ENCODE measurements around the gene DLGAP1.

The DLGAP1 gene

GRCh38 chr18:3877678-3878077 lies 577.4 kb downstream of the DLGAP1 start:
- no peak overlapping the region for H2BK15ac ChIP-seq (replicated peaks; ENCODE audit: low read depth)

GRCh38 chr18:3875961-3876360 lies 579.1 kb downstream of the DLGAP1 start:
- no peak overlapping the region for H3K27ac ChIP-seq (ENCODE audit: low read depth, low read length)
- no CpG with 5 or more reads among the region's 2 CpGs for WGBS (ENCODE audit: extremely low coverage, insufficient coverage, low lambda C conversion rate)
- H3K4me2 ChIP-seq (ENCODE audit: low read length) = no peak overlapping the region
- no peaks in the 10 kb centered on the region for H3K79me1 ChIP-seq (ENCODE audit: low read length)
- H4K5ac ChIP-seq (ENCODE audit: low read length) = no peak overlapping the region
- H3K9ac ChIP-seq (ENCODE audit: low read length) = no peak overlapping the region
- H3K23ac ChIP-seq (ENCODE audit: low read length) = no peak overlapping the region
- H2BK120ac ChIP-seq (ENCODE audit: low read depth, low read length) = no peak overlapping the region
- no peak overlapping the region for H3K56ac ChIP-seq (ENCODE audit: low read length)
- H2BK5ac ChIP-seq (ENCODE audit: low read length) = no peak overlapping the region
- no peak for DNase-seq
- no peak overlapping the region for H2AK5ac ChIP-seq (ENCODE audit: low read length)
- H2BK15ac ChIP-seq (replicated peaks; ENCODE audit: low read depth) = no peak overlapping the region
- no peak overlapping the region for H3K4ac ChIP-seq (ENCODE audit: low read depth, low read length)
- no peak overlapping the region for H4K8ac ChIP-seq (ENCODE audit: low read depth, low read length)
- no peaks in the 10 kb centered on the region for H3K79me2 ChIP-seq (ENCODE audit: control insufficient read depth, insufficient read depth, low read length)
- no peaks in the 10 kb centered on the region for H3K27me3 ChIP-seq (ENCODE audit: insufficient read depth, low read length, poor library complexity)
- H3K36me3 ChIP-seq (ENCODE audit: control insufficient read depth, insufficient read depth, low read length) = no peaks in the 10 kb centered on the region
- no peak overlapping the region for H3K18ac ChIP-seq (ENCODE audit: low read length)
- no peaks in the 10 kb centered on the region for H3K4me1 ChIP-seq (ENCODE audit: control insufficient read depth, low read depth, low read length)
- H3K4me3 ChIP-seq (ENCODE audit: low read length) = no peak overlapping the region

More at GRCh38 chr18:3877678-3878077, 577.4 kb downstream of the DLGAP1 start:
- Histone ChIP-seq H3K79me2 (ENCODE audit: control insufficient read depth, insufficient read depth, low read length) (no peaks in the 10 kb centered on the region), H4K8ac (ENCODE audit: low read depth, low read length) (no peak overlapping the region), H3K23ac (ENCODE audit: low read length) (no peak overlapping the region), H3K79me1 (ENCODE audit: low read length) (no peaks in the 10 kb centered on the region), H3K18ac (ENCODE audit: low read length) (no peak overlapping the region), H3K4me1 (ENCODE audit: control insufficient read depth, low read depth, low read length) (no peaks in the 10 kb centered on the region), H2BK120ac (ENCODE audit: low read depth, low read length) (no peak overlapping the region), H3K56ac (ENCODE audit: low read length) (no peak overlapping the region), H3K4ac (ENCODE audit: low read depth, low read length) (no peak overlapping the region), H3K36me3 (ENCODE audit: control insufficient read depth, insufficient read depth, low read length) (no peaks in the 10 kb centered on the region), H2AK5ac (ENCODE audit: low read length) (no peak overlapping the region), H3K27ac (ENCODE audit: low read depth, low read length) (no peak overlapping the region), H2BK5ac (ENCODE audit: low read length) (no peak overlapping the region), H3K4me2 (ENCODE audit: low read length) (no peak overlapping the region), H3K27me3 (ENCODE audit: insufficient read depth, low read length, poor library complexity) (no peaks in the 10 kb centered on the region), H3K9ac (ENCODE audit: low read length) (no peak overlapping the region), H4K5ac (ENCODE audit: low read length) (no peak overlapping the region), H3K4me3 (ENCODE audit: low read length) (no peak overlapping the region)
- DNase-seq = no peak
- WGBS (ENCODE audit: extremely low coverage, insufficient coverage, low lambda C conversion rate) = no CpG with 5 or more reads among the region's 2 CpGs

GRCh38 chr18:3875376-3875775 lies 579.7 kb downstream of the DLGAP1 start:
- no peak overlapping the region for H3K23ac ChIP-seq (ENCODE audit: low read length)
- H3K9ac ChIP-seq (ENCODE audit: low read length) = no peak overlapping the region
- H2AK5ac ChIP-seq (ENCODE audit: low read length) = no peak overlapping the region
- no peak overlapping the region for H3K4me2 ChIP-seq (ENCODE audit: low read length)
- H4K5ac ChIP-seq (ENCODE audit: low read length) = no peak overlapping the region
- WGBS (ENCODE audit: extremely low coverage, insufficient coverage, low lambda C conversion rate) = no CpG with 5 or more reads among the region's 2 CpGs
- H3K79me1 ChIP-seq (ENCODE audit: low read length) = no peaks in the 10 kb centered on the region
- H3K4ac ChIP-seq (ENCODE audit: low read depth, low read length) = no peak overlapping the region
- H2BK5ac ChIP-seq (ENCODE audit: low read length) = no peak overlapping the region
- no peak for DNase-seq
- H3K56ac ChIP-seq (ENCODE audit: low read length) = no peak overlapping the region
- no peak overlapping the region for H2BK15ac ChIP-seq (replicated peaks; ENCODE audit: low read depth)
- H3K4me3 ChIP-seq (ENCODE audit: low read length) = no peak overlapping the region
- H3K27ac ChIP-seq (ENCODE audit: low read depth, low read length) = no peak overlapping the region
- H3K4me1 ChIP-seq (ENCODE audit: control insufficient read depth, low read depth, low read length) = no peaks in the 10 kb centered on the region
- no peak overlapping the region for H3K18ac ChIP-seq (ENCODE audit: low read length)
- H4K8ac ChIP-seq (ENCODE audit: low read depth, low read length) = no peak overlapping the region
- no peak overlapping the region for H2BK120ac ChIP-seq (ENCODE audit: low read depth, low read length)
- H3K27me3 ChIP-seq (ENCODE audit: insufficient read depth, low read length, poor library complexity) = no peaks in the 10 kb centered on the region
- no peaks in the 10 kb centered on the region for H3K36me3 ChIP-seq (ENCODE audit: control insufficient read depth, insufficient read depth, low read length)
- H3K79me2 ChIP-seq (ENCODE audit: control insufficient read depth, insufficient read depth, low read length) = no peaks in the 10 kb centered on the region

- Histone ChIP-seq H4K5ac (ENCODE audit: low read length) (no peak overlapping the region), H3K23ac (ENCODE audit: low read length) (no peak overlapping the region), H3K36me3 (ENCODE audit: control insufficient read depth, insufficient read depth, low read length) (no peaks in the 10 kb centered on the region), H2BK120ac (ENCODE audit: low read depth, low read length) (no peak overlapping the region), H3K79me1 (ENCODE audit: low read length) (no peaks in the 10 kb centered on the region), H3K27ac (ENCODE audit: low read depth, low read length) (no peak overlapping the region), H3K4me2 (ENCODE audit: low read length) (no peak overlapping the region), H2BK5ac (ENCODE audit: low read length) (no peak overlapping the region), H3K4me1 (ENCODE audit: control insufficient read depth, low read depth, low read length) (no peaks in the 10 kb centered on the region), H3K9ac (ENCODE audit: low read length) (no peak overlapping the region), H3K56ac (ENCODE audit: low read length) (no peak overlapping the region), H3K4ac (ENCODE audit: low read depth, low read length) (no peak overlapping the region), H2AK5ac (ENCODE audit: low read length) (no peak overlapping the region), H3K18ac (ENCODE audit: low read length) (no peak overlapping the region), H3K79me2 (ENCODE audit: control insufficient read depth, insufficient read depth, low read length) (no peaks in the 10 kb centered on the region), H4K8ac (ENCODE audit: low read depth, low read length) (no peak overlapping the region), H3K4me3 (ENCODE audit: low read length) (no peak overlapping the region), H2BK15ac (replicated peaks; ENCODE audit: low read depth) (no peak overlapping the region), H3K27me3 (ENCODE audit: insufficient read depth, low read length, poor library complexity) (no peaks in the 10 kb centered on the region)
- no peak for DNase-seq
- WGBS (ENCODE audit: extremely low coverage, insufficient coverage, low lambda C conversion rate) = no CpG with 5 or more reads among the region's 3 CpGs
These were observed 580.5 kb downstream of the DLGAP1 start for GRCh38 chr18:3874581-3874980.

GRCh38 chr18:3874125-3874524 lies 581.0 kb downstream of the DLGAP1 start:
- no peak overlapping the region for H2BK5ac ChIP-seq (ENCODE audit: low read length)
- H3K4me1 ChIP-seq (ENCODE audit: control insufficient read depth, low read depth, low read length) = no peaks in the 10 kb centered on the region
- H2AK5ac ChIP-seq (ENCODE audit: low read length) = no peak overlapping the region
- DNase-seq = no peak
- H3K27ac ChIP-seq (ENCODE audit: low read depth, low read length) = no peak overlapping the region
- H3K56ac ChIP-seq (ENCODE audit: low read length) = no peak overlapping the region
- no peak overlapping the region for H3K4ac ChIP-seq (ENCODE audit: low read depth, low read length)
- H3K18ac ChIP-seq (ENCODE audit: low read length) = no peak overlapping the region
- H3K4me2 ChIP-seq (ENCODE audit: low read length) = no peak overlapping the region
- H2BK15ac ChIP-seq (replicated peaks; ENCODE audit: low read depth) = no peak overlapping the region
- H3K36me3 ChIP-seq (ENCODE audit: control insufficient read depth, insufficient read depth, low read length) = no peaks in the 10 kb centered on the region
- H3K79me1 ChIP-seq (ENCODE audit: low read length) = no peaks in the 10 kb centered on the region
- no peaks in the 10 kb centered on the region for H3K79me2 ChIP-seq (ENCODE audit: control insufficient read depth, insufficient read depth, low read length)
- no CpG with 5 or more reads among the region's 7 CpGs for WGBS (ENCODE audit: extremely low coverage, insufficient coverage, low lambda C conversion rate)
- no peak overlapping the region for H4K8ac ChIP-seq (ENCODE audit: low read depth, low read length)
- H2BK120ac ChIP-seq (ENCODE audit: low read depth, low read length) = no peak overlapping the region
- H3K23ac ChIP-seq (ENCODE audit: low read length) = no peak overlapping the region
- no peak overlapping the region for H3K9ac ChIP-seq (ENCODE audit: low read length)
- no peak overlapping the region for H3K4me3 ChIP-seq (ENCODE audit: low read length)
- H3K27me3 ChIP-seq (ENCODE audit: insufficient read depth, low read length, poor library complexity) = no peaks in the 10 kb centered on the region
- H4K5ac ChIP-seq (ENCODE audit: low read length) = no peak overlapping the region

GRCh38 chr18:3873698-3874097 lies 581.4 kb downstream of the DLGAP1 start:
- Histone ChIP-seq H3K23ac (ENCODE audit: low read length) (no peak overlapping the region), H3K9ac (ENCODE audit: low read length) (no peak overlapping the region), H3K18ac (ENCODE audit: low read length) (no peak overlapping the region), H3K27me3 (ENCODE audit: insufficient read depth, low read length, poor library complexity) (no peaks in the 10 kb centered on the region), H3K27ac (ENCODE audit: low read depth, low read length) (no peak overlapping the region), H4K8ac (ENCODE audit: low read depth, low read length) (no peak overlapping the region), H3K4me3 (ENCODE audit: low read length) (no peak overlapping the region), H4K5ac (ENCODE audit: low read length) (no peak overlapping the region), H3K4me1 (ENCODE audit: control insufficient read depth, low read depth, low read length) (peaks cover 1% of the 10 kb centered on the region), H3K79me1 (ENCODE audit: low read length) (no peaks in the 10 kb centered on the region), H3K4me2 (ENCODE audit: low read length) (no peak overlapping the region), H3K36me3 (ENCODE audit: control insufficient read depth, insufficient read depth, low read length) (no peaks in the 10 kb centered on the region), H3K79me2 (ENCODE audit: control insufficient read depth, insufficient read depth, low read length) (no peaks in the 10 kb centered on the region), H2BK15ac (replicated peaks; ENCODE audit: low read depth) (no peak overlapping the region), H2BK5ac (ENCODE audit: low read length) (no peak overlapping the region), H3K4ac (ENCODE audit: low read depth, low read length) (no peak overlapping the region), H2BK120ac (ENCODE audit: low read depth, low read length) (no peak overlapping the region), H3K56ac (ENCODE audit: low read length) (no peak overlapping the region), H2AK5ac (ENCODE audit: low read length) (no peak overlapping the region)
- DNase-seq = no peak
- no CpG with 5 or more reads among the region's 1 CpG for WGBS (ENCODE audit: extremely low coverage, insufficient coverage, low lambda C conversion rate)
